H1 (cell line): ENCODE results near the gene NHERF2. TPM values are rescaled to one million over a fixed set of nuclear protein-coding genes. Genes with fewer than 3 reads are reported as not detected.

Experiments used
- CHD2 ChIP-seq: IDR thresholded peaks from 2 replicates; pipeline ENCODE4 v1.6.1; 2012; ENCODE audit warnings: low read length, improper control_type of control experiment
- EGR1 ChIP-seq: IDR thresholded peaks from 2 replicates; pipeline ENCODE4 v1.6.1; 2011; ENCODE audit warnings: low read depth, low read length, borderline replicate concordance
- KDM5A ChIP-seq: fragments of 200-600 bp; IDR thresholded peaks from 2 replicates; pipeline ENCODE4 v1.7.1; 2012; ENCODE audit warnings: mild to moderate bottlenecking, low read length, inconsistent platforms, mixed read lengths
- SP2 ChIP-seq: IDR thresholded peaks from 2 replicates; pipeline ENCODE4 v1.6.1; 2012; ENCODE audit warnings: mild to moderate bottlenecking, low read length, inconsistent platforms
- polyA plus RNA-seq, 7 experiments: library from polyadenylated mRNA; depleted of rRNA in 3 of 7; stranded (reverse) in 5 of 7; unstranded in 2 of 7; fragments of >200 nt in 5 of 7; fragments of 200-250 nt in 2 of 7; gene quantifications; 1 replicate in 5 of 7; 2 replicates in 1 of 7; 4 replicates in 1 of 7; pipeline versions ENCODE4 v1.2.1 to v1.2.3, GENCODE V29; 2011 to 2013; ENCODE audit warnings: missing spikeins in 2 of 7, mixed read lengths in 2 of 7
- total RNA-seq: library from RNA; stranded (reverse); fragmentation: NEBNext Ultra II Directional; extraction: Animal tissue kit (Norgen Biotek cat#: 25700); gene quantifications from 2 replicates; pipeline ENCODE4 v1.2.1, GENCODE V29; 2021

The NHERF2 gene
- total and polyA plus RNA-seq, 2 of the 8 experiments (the other 6 are each of a cell fraction or from before 2014, with no cell fraction given) = 13.9 to 19.3 TPM

DNA sequence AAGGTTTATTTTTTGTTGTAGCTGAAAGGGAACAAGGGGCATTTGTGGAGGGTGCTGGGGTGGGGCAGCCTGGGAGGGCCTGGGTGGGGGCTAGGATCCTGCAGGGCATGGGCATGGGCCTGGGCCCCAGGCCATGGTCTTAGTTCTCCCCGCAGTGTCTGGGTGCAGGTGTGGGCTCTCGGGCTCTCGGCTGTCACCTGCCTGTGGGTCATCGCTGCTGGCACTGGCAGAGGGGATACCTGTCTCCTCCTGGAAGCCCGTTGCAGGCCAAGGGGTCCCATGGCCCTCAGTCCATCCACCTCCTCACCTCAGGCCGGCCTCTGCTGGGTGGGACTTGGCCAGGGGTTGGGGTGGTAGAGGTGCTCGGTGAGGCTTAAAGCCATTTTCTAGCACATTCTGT, 51.4 kb downstream of the NHERF2 start (continued):
- TF ChIP-seq SP2 = no peak
- no peak for TF ChIP-seq EGR1
- no peak for TF ChIP-seq KDM5A
- TF ChIP-seq CHD2 = no peak
